ENCODE measurements around the gene ADI1. TPM values are rescaled to one million over a fixed set of nuclear protein-coding genes. Genes with fewer than 3 reads are reported as not detected.
A peak's percentile ranks its signal among the peaks of the same experiment; 100 is the strongest.

Gene ADI1, protein sequence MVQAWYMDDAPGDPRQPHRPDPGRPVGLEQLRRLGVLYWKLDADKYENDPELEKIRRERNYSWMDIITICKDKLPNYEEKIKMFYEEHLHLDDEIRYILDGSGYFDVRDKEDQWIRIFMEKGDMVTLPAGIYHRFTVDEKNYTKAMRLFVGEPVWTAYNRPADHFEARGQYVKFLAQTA
- 63.7 and 69.2 TPM in 2 replicates for total RNA-seq (2022)
- percentile 79 among the genes with signal in this experiment for Bru-seq, nascent RNA
- BruChase-seq, experiment 1, labeled RNA remaining after a 2-hour chase = percentile 83 among the genes with signal in this experiment
- BruChase-seq, experiment 2, labeled RNA remaining after a 6-hour chase = percentile 92 among the genes with signal in this experiment
- long read RNA-seq, transcript ADI1-201 (4 exons, 2,391 nt) = major isoform, 211 of 225 reads
- long read RNA-seq, partial matches to known transcripts = 8 of 225 reads
- long read RNA-seq, other reads (novel, unspliced or antisense) = 6 of 225 reads

DNA sequence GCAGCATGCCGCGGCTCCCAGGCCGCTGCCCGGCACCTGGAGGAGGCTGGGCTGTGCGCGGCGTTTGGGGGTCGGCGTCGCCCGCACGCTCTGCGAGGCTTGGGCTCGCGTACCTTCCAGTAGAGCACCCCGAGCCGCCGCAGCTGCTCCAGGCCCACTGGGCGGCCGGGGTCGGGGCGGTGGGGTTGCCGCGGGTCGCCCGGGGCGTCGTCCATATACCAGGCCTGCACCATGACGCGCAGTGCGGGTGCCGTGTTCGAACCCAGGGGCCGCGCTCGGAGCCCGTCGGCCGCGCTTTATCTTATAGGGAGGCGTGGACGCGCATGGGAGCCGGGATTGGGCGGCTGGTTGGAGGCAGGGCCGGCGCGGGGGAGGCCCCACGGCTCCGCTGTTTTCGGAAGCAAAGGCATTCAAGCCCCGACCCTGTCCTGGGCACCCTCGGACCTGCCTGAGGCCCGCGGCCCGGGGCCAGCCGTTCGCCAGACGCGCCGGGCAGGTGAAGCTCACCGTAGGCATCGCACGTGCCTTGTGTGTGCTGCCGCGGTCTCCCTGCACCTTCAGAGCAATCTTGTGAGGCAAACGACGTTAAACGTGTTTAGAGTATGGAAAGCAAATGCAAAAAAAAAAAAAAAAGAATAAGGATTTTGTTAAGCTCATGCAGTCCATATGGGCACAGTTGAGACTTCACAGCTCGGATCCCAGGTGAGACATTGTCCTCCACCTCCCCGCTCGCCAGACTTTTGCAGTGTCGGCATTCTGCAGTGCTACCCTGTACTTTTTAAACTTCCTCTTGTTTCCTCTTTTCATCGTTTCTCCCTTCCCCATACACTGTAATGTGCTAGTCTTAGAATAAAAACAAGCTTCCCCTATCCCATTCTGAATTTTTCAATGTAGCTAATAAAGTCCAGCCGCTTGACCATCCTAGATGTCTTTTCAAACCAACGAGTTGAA is at the start of gene ADI1:
TSS of gene ADI1 (minus strand) at position 277 of the 951 bp plus-strand sequence. CDS start at position 233, 44 bp downstream.
- Histone ChIP-seq H3K4me3 (ENCODE audit: low read depth, low read length) (peak within 1 kb of the TSS; percentile 94), H3K4me1 (peaks cover 35% of the 10 kb centered on the region), H3K27me3 (replicated peaks; ENCODE audit: control insufficient read depth, insufficient read depth, low read length) (no peaks in the 10 kb centered on the region), H3K9me3 (peaks cover 16% of the 10 kb centered on the region), H3K36me3 (ENCODE audit: control insufficient read depth, insufficient read depth, low read length) (peaks cover 4% of the 10 kb centered on the region)
- TF ChIP-seq, protein P1, sequence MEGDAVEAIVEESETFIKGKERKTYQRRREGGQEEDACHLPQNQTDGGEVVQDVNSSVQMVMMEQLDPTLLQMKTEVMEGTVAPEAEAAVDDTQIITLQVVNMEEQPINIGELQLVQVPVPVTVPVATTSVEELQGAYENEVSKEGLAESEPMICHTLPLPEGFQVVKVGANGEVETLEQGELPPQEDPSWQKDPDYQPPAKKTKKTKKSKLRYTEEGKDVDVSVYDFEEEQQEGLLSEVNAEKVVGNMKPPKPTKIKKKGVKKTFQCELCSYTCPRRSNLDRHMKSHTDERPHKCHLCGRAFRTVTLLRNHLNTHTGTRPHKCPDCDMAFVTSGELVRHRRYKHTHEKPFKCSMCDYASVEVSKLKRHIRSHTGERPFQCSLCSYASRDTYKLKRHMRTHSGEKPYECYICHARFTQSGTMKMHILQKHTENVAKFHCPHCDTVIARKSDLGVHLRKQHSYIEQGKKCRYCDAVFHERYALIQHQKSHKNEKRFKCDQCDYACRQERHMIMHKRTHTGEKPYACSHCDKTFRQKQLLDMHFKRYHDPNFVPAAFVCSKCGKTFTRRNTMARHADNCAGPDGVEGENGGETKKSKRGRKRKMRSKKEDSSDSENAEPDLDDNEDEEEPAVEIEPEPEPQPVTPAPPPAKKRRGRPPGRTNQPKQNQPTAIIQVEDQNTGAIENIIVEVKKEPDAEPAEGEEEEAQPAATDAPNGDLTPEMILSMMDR (IDR thresholded peaks at IDR 0.05; ENCODE audit: insufficient read depth in 1 of 2, low read depth in 1 of 2, low read length in 1 of 2, severe bottlenecking in 1 of 2, unreplicated experiment in 1 of 2) = no peak
- CTCF ChIA-PET = interaction anchor here (0.6 to 1.4 kb wide), 4 partner anchors 16 to 96 kb away, joined by 3 to 7 read pairs (median 4); partner anchors contain the start of gene RNASEH1
- peaks cover 14% of the 10 kb centered on the region for H3K9me3 Mint-ChIP-seq (ENCODE audit: unreplicated experiment)
- BruUV-seq (replicated peaks) = TSS peak; percentile 73
- POLR2A ChIA-PET = interaction anchor here (0.6 to 1.6 kb wide), 9 partner anchors 9 to 96 kb away, joined by 3 to 13 read pairs (median 8); partner anchors contain the start of genes RNASEH1 and RPS7
- intact Hi-C loops (cut with micrococcal nuclease; ENCODE audit: unreplicated experiment) = loop anchor here (1.0 to 5.0 kb wide), 5 partner anchors 17 to 142 kb away; partner anchors contain the start of genes EIPR1, RNASEH1 and TRAPPC12
- H3K27me3 Mint-ChIP-seq (ENCODE audit: insufficient read depth, unreplicated experiment) = no peaks in the 10 kb centered on the region
- peak within 1 kb of the TSS; percentile 81 for H3K4me3 Mint-ChIP-seq (ENCODE audit: unreplicated experiment)
- peak within 1 kb of the TSS; percentile 68 for H3K27ac Mint-ChIP-seq (ENCODE audit: unreplicated experiment)
- DNase-seq = peak; percentile 86 to 91
- peaks cover 30% of the 10 kb centered on the region for H3K4me1 Mint-ChIP-seq (ENCODE audit: low read depth, unreplicated experiment)
- peaks cover 40% of the 10 kb centered on the region for H3K36me3 Mint-ChIP-seq (ENCODE audit: insufficient read depth, unreplicated experiment)

DNA sequence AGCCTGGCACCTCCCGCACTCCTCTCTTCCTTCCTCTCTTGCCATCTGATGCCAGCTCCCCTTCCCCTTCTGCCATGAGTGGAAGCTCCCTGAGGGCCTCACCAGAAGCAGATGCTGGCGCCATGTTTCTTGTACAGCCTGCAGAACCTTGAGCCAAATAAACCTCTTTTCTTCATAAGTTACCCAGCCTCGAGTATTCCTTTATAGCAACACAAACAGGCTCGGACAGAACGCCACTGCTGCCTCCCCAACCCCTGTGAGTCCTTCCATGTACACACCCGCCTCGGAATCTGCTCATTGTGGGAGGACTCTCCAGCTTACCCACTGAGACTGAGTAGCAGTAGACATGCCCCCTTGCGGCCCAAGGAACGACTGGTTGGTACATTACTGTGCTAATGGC is 47.5 kb upstream of the ADI1 start:
- Histone ChIP-seq H3K4me3 (ENCODE audit: low read depth, low read length) (no peak overlapping the region), H3K36me3 (ENCODE audit: control insufficient read depth, insufficient read depth, low read length) (no peaks in the 10 kb centered on the region), H3K27me3 (replicated peaks; ENCODE audit: control insufficient read depth, insufficient read depth, low read length) (no peaks in the 10 kb centered on the region), H3K9me3 (no peaks in the 10 kb centered on the region), H3K4me1 (no peaks in the 10 kb centered on the region)
- CTCF ChIA-PET = no interaction called here
- Mint-ChIP-seq H3K36me3 (ENCODE audit: insufficient read depth, unreplicated experiment) (no peaks in the 10 kb centered on the region), H3K9me3 (ENCODE audit: unreplicated experiment) (no peaks in the 10 kb centered on the region), H3K27me3 (ENCODE audit: insufficient read depth, unreplicated experiment) (no peaks in the 10 kb centered on the region), H3K4me1 (ENCODE audit: low read depth, unreplicated experiment) (no peaks in the 10 kb centered on the region), H3K4me3 (ENCODE audit: unreplicated experiment) (no peak overlapping the region), H3K27ac (ENCODE audit: unreplicated experiment) (no peak overlapping the region)
- no TSS peak for BruUV-seq (replicated peaks)
- intact Hi-C loops (cut with micrococcal nuclease; ENCODE audit: unreplicated experiment) = no loop called here
- no peak for DNase-seq
- TF ChIP-seq, protein P1 (IDR thresholded peaks at IDR 0.05; ENCODE audit: insufficient read depth in 1 of 2, low read depth in 1 of 2, low read length in 1 of 2, severe bottlenecking in 1 of 2, unreplicated experiment in 1 of 2) = no peak
- POLR2A ChIA-PET = no interaction called here

DNA sequence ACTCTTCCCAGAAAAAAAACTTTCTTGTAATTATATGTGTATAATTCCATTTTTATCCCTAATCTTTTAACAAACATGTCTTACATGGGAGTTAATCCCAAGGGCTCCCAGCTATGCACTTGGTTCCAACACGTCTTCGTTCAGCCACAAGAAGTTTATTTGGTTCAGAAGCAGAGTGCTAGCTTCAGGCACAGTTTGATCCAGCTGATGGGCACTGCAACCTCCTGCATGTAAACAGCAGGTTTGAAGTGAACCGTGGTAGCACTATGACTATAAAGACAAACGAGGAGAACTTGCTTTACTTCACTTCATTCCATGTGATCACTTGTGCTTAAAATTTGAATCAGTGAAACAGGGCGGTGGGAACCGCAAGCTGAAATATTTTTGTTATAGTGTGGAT is 45.8 kb upstream of the ADI1 start:
- Mint-ChIP-seq H3K4me1 (ENCODE audit: low read depth, unreplicated experiment) (peaks cover 6% of the 10 kb centered on the region), H3K9me3 (ENCODE audit: unreplicated experiment) (no peaks in the 10 kb centered on the region), H3K4me3 (ENCODE audit: unreplicated experiment) (no peak overlapping the region), H3K27ac (ENCODE audit: unreplicated experiment) (no peak overlapping the region), H3K27me3 (ENCODE audit: insufficient read depth, unreplicated experiment) (no peaks in the 10 kb centered on the region), H3K36me3 (ENCODE audit: insufficient read depth, unreplicated experiment) (peaks cover 12% of the 10 kb centered on the region)
- POLR2A ChIA-PET = no interaction called here
- BruUV-seq (replicated peaks) = no TSS peak
- no peak for DNase-seq
- CTCF ChIA-PET = no interaction called here
- intact Hi-C loops (cut with micrococcal nuclease; ENCODE audit: unreplicated experiment) = no loop called here
- Histone ChIP-seq H3K9me3 (no peaks in the 10 kb centered on the region), H3K4me3 (ENCODE audit: low read depth, low read length) (no peak overlapping the region), H3K36me3 (ENCODE audit: control insufficient read depth, insufficient read depth, low read length) (no peaks in the 10 kb centered on the region), H3K27me3 (replicated peaks; ENCODE audit: control insufficient read depth, insufficient read depth, low read length) (no peaks in the 10 kb centered on the region), H3K4me1 (no peaks in the 10 kb centered on the region)
- TF ChIP-seq, protein P1 (IDR thresholded peaks at IDR 0.05; ENCODE audit: insufficient read depth in 1 of 2, low read depth in 1 of 2, low read length in 1 of 2, severe bottlenecking in 1 of 2, unreplicated experiment in 1 of 2) = no peak

Data from Caco-2 (cell line).